Measurements from ENCODE around the gene TP53I13.
A peak's percentile ranks its signal among the peaks of the same experiment; 100 is the strongest.

The TP53I13 gene

DNA sequence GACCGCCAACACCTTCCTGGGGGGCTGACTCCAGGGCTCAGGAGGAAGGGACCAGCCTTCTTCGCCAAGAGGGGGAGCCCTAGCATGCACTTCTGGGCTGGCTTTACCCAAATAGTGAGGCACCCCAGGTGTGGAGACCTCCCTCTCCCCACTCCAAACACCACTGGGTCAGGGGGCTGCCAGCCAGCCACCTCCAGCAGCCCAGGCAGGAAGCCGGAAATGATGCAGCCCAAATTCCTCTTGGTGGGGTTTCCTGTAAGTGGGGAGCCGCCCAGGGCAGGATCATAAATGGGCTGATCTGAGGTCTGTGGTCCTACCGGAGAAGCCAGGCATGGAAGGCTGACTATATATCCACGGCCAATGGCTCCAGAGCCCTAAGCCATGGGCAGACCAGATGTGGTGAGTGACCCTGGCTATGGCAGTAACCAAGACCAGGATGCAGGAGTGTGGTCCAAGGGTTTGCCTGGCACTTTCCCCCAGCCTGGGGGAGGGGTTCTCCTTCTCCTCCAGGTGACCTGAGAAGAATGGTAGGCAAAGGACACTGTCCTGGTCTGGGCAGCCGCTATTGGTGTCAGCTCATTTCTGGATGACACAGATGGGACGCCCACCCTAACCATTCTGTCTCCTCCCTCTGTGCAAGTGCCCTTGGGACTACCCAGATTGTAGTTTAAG, 16.7 kb downstream of the TP53I13 start:
- Histone ChIP-seq H3K27me3 (peaks cover 18% of the 10 kb centered on the region), H3K9me3 (no peaks in the 10 kb centered on the region), H3K4me3 (ENCODE audit: low read depth in 1 of 2, low read length in 1 of 2) (no peak overlapping the region), H3K4me1 (ENCODE audit: control insufficient read depth in 1 of 2, insufficient read depth in 1 of 2, low read depth in 1 of 2, low read length in 1 of 2) (peaks cover 29% of the 10 kb centered on the region in 2 experiments), H3K27ac (no peak overlapping the region), H3K36me3 (peaks cover 10% of the 10 kb centered on the region)
- TF ChIP-seq, protein P1, sequence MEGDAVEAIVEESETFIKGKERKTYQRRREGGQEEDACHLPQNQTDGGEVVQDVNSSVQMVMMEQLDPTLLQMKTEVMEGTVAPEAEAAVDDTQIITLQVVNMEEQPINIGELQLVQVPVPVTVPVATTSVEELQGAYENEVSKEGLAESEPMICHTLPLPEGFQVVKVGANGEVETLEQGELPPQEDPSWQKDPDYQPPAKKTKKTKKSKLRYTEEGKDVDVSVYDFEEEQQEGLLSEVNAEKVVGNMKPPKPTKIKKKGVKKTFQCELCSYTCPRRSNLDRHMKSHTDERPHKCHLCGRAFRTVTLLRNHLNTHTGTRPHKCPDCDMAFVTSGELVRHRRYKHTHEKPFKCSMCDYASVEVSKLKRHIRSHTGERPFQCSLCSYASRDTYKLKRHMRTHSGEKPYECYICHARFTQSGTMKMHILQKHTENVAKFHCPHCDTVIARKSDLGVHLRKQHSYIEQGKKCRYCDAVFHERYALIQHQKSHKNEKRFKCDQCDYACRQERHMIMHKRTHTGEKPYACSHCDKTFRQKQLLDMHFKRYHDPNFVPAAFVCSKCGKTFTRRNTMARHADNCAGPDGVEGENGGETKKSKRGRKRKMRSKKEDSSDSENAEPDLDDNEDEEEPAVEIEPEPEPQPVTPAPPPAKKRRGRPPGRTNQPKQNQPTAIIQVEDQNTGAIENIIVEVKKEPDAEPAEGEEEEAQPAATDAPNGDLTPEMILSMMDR (IDR thresholded peaks at IDR 0.05): no peak

DNA sequence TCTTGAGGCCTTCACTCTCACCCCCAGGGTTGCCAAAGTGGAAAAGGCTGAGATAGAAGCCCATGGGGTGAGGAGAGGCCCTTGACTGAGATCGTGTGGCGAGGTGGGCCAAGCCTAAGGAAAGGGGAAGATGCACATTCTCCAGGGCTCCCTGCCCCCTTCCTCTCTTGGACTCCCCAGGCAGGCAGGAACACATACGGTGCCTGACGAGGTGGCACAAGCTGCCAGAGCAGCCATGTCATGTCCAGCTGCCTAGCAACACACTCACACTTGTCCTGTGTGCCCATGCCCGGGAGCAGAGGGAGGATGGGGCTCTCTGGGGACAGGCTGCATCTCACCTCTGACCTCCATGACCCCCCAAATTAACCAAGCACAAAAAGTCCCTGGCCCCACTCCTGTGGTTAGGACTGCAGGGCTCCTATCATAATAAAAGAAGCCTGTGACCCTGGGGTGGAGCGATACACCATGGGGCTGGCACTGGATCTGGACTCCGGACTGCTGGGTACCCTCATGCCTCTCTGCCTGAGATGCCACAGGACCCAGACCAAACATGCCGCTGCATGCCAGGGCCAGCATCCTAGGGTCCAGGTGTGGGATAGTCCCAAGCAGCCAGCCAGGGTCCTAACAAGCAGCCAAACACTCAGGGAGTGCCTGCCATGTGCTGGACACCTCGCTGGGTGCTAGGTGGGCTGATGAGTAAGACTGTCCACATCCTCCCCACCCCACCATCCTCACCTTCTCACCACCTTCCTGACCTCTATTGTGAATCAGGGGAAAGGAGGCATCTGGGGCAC, 18.4 kb downstream of the TP53I13 start:
- Histone ChIP-seq H3K9me3 (no peaks in the 10 kb centered on the region), H3K27ac (no peak overlapping the region), H3K36me3 (peaks cover 5% of the 10 kb centered on the region), H3K27me3 (peaks cover 34% of the 10 kb centered on the region), H3K4me3 (ENCODE audit: low read depth in 1 of 2, low read length in 1 of 2) (no peak overlapping the region), H3K4me1 (ENCODE audit: control insufficient read depth in 1 of 2, insufficient read depth in 1 of 2, low read depth in 1 of 2, low read length in 1 of 2) (peaks cover 42 to 46% of the 10 kb centered on the region in 2 experiments)
- TF ChIP-seq, protein P1 (IDR thresholded peaks at IDR 0.05): no peak

DNA sequence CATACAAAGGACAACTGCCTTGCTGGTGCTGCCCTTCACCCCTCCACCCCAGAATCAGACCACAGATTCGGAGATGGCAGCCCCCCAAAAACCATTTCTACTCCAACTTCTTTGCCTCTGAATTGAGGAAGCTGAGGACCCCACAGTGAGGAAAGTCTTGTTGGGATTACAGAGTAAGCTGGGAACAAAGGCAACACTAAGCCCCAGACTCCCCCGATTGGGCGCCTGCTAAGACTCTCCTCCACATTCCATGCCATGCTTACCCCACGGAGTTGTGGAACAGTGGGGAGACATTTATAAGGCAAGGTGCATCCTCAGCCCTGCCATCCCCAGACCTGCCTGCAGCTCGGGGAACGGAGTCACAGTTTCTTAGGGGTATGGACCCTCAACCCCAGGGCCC, 19.1 kb downstream of the TP53I13 start:
- Histone ChIP-seq H3K4me1 (ENCODE audit: control insufficient read depth in 1 of 2, insufficient read depth in 1 of 2, low read depth in 1 of 2, low read length in 1 of 2) (peaks cover 50 to 53% of the 10 kb centered on the region in 2 experiments), H3K27me3 (peaks cover 41% of the 10 kb centered on the region), H3K4me3 (ENCODE audit: low read depth in 1 of 2, low read length in 1 of 2) (no peak overlapping the region), H3K9me3 (no peaks in the 10 kb centered on the region), H3K27ac (no peak overlapping the region), H3K36me3 (no peaks in the 10 kb centered on the region)
- TF ChIP-seq, protein P1 (IDR thresholded peaks at IDR 0.05): no peak

DNA sequence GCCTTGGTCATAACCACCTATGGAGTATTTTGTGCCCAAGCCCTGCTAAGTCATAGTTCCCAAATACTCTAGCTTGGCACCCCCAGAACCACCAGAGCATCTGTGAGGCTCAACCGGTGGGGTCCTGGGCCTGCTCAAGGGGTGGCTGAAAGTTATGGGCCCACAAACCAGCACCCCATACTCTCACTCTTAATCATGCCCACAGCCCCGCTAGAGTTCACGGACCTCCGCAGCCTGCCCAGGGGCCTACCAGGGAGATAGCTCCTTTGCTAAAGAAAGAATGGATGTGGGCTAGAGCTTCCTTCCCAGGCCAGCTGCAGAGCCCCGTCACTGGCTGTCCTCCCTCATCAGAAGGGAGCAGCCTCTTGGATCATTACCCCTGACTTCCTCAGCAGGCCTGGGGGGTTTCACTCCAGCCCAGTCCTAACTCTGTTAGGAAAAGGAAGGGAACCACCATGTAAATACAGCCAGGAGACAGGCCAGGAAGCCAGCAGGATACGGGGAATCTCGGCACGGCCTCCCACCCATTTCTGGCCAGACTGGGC, 19.6 kb downstream of the TP53I13 start:
- TF ChIP-seq, protein P1 (IDR thresholded peaks at IDR 0.05): no peak
- H3K27me3 ChIP-seq: peaks cover 46% of the 10 kb centered on the region
- peak overlapping the region; percentile 74 to 80 for H3K4me3 ChIP-seq (ENCODE audit: low read depth in 1 of 2, low read length in 1 of 2)
- no peaks in the 10 kb centered on the region for H3K36me3 ChIP-seq
- no peaks in the 10 kb centered on the region for H3K9me3 ChIP-seq
- H3K4me1 ChIP-seq (ENCODE audit: control insufficient read depth in 1 of 2, insufficient read depth in 1 of 2, low read depth in 1 of 2, low read length in 1 of 2): peaks cover 54 to 57% of the 10 kb centered on the region in 2 experiments
- no peak overlapping the region for H3K27ac ChIP-seq

DNA sequence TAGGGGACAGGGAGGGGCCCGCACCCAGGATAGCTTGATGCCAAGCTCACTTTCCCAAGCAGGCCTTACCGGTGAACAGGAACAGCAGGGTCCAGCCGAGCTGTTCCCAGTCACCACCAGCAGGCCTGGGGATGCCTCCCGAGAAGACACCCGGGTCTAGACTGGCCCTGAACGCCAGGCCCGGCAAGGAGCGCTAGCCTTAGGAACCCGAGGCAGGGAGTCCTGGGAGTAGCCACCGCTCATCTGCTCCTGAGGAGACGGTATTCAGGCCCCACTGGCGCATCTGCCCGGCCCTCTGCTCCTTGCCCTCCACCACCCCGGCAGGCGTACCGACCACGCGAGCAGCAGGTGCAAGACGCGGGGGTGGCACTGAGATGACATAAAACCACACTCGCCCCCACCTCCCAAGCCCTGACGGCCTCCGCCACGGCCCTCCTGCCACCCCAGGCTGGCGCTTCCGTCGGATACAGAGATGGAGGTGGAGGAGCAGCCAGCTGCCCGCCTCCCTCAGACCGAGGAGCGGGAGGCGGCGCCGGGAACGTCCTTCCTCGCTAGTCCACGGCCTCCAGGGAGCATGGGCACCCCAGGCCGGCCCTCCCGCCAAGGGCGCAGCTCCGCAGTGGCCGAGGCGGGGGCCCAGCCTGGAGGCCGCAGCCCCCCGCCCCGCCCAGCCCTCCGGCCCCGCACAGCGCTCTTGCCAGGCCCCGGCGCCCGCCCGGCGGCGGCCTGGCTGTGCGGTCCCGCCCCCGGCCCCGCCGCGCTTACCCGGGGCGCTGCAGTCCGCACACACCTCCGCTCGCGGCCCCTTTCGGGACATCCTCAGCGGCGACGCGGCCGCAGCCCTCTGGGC, 20.3 kb downstream of the TP53I13 start:
- TF ChIP-seq, protein P1 (IDR thresholded peaks at IDR 0.05): no peak

More for the DNA sequence above, 20.3 kb downstream of the TP53I13 start:
- Histone ChIP-seq H3K27me3 (peaks cover 51% of the 10 kb centered on the region), H3K27ac (peak overlapping the region; percentile 41), H3K9me3 (no peaks in the 10 kb centered on the region), H3K4me3 (ENCODE audit: low read depth in 1 of 2, low read length in 1 of 2) (peak overlapping the region; percentile 74 to 80), H3K4me1 (ENCODE audit: control insufficient read depth in 1 of 2, insufficient read depth in 1 of 2, low read depth in 1 of 2, low read length in 1 of 2) (peaks cover 57 to 61% of the 10 kb centered on the region in 2 experiments), H3K36me3 (no peaks in the 10 kb centered on the region)
